NCI-H524 (cell line): Measurements from ENCODE around the gene CMA1.
A peak's percentile ranks its signal among the peaks of the same experiment; 100 is the strongest.

Experiments used
- DNase-seq, 2 experiments: peaks; one replicate each; lab custom pipeline; 2025; lab: John Stamatoyannopoulos, UW

CMA1 gene

GRCh38 chr14:24465805-24466204, 42.3 kb downstream of the CMA1 start:
- no peak for DNase-seq

- DNase-seq, result no peak
These were observed 42.7 kb downstream of the CMA1 start for GRCh38 chr14:24465368-24465767.

- peak in 1 of 2 experiments; percentile 25 for DNase-seq
These were observed 43.9 kb downstream of the CMA1 start for GRCh38 chr14:24463884-24464785.

- no peak for DNase-seq
These were observed 44.8 kb downstream of the CMA1 start for GRCh38 chr14:24463017-24463883.

- DNase-seq, result no peak
These were observed 46.7 kb downstream of the CMA1 start for GRCh38 chr14:24461336-24461735.

- DNase-seq, result no peak
These were observed 48.7 kb downstream of the CMA1 start for GRCh38 chr14:24459331-24459730.

GRCh38 chr14:24458736-24459135, 49.3 kb downstream of the CMA1 start:
- no peak for DNase-seq

- DNase-seq, result peak in 1 of 2 experiments; percentile 30
These were observed 51.1 kb downstream of the CMA1 start for GRCh38 chr14:24456980-24457379.
